ENCODE data around the gene KCNIP1.

- TF ChIP-seq CTCF (IDR thresholded peaks at IDR 0.05) (no peak), POLR2A (IDR thresholded peaks at IDR 0.05) (no peak)
These were observed 138.4 kb downstream of the KCNIP1 start for GRCh38 chr5:170642066-170642735.

All from body of pancreas (tissue), 4 donors.